Measurements from ENCODE around the gene POLA2. TPM values are rescaled to one million over a fixed set of nuclear protein-coding genes. Genes with fewer than 3 reads are reported as not detected.

The POLA2 gene
- total and polyA plus RNA-seq, 4 donors = 1.5 to 6.1 (median 3.2) TPM

GRCh38 chr11:65288706-65289536, 27.2 kb downstream of the POLA2 start:
- Histone ChIP-seq H3K4me3 (ENCODE audit: low read depth in 1 of 3, low read length in 3 of 3) (no peak overlapping the region), H3K27me3 (ENCODE audit: control insufficient read depth in 4 of 4, insufficient read depth in 4 of 4, low read length in 3 of 4) (no peaks in the 10 kb centered on the region), H3K36me3 (ENCODE audit: control insufficient read depth in 4 of 4, insufficient read depth in 3 of 4, low read depth in 1 of 4, low read length in 3 of 4) (peaks cover 0 to 10% (median 5%) of the 10 kb centered on the region in 4 donors), H3K4me1 (ENCODE audit: control insufficient read depth in 4 of 4, insufficient read depth in 4 of 4, low read length in 3 of 4) (peaks cover 0 to 3% (median 0%) of the 10 kb centered on the region in 4 donors), H3K9me3 (ENCODE audit: control insufficient read depth in 4 of 4, low read length in 3 of 4) (no peaks in the 10 kb centered on the region), H3K27ac (ENCODE audit: low read depth in 1 of 2, low read length in 2 of 2) (no peak overlapping the region), H3K9ac (ENCODE audit: low read depth in 1 of 2, low read length in 2 of 2) (no peak overlapping the region)
- no peak for DNase-seq (ENCODE audit: low spot score)
- 81% methylated on average over 6 of the region's 6 CpGs for WGBS
- TF ChIP-seq, protein P1, sequence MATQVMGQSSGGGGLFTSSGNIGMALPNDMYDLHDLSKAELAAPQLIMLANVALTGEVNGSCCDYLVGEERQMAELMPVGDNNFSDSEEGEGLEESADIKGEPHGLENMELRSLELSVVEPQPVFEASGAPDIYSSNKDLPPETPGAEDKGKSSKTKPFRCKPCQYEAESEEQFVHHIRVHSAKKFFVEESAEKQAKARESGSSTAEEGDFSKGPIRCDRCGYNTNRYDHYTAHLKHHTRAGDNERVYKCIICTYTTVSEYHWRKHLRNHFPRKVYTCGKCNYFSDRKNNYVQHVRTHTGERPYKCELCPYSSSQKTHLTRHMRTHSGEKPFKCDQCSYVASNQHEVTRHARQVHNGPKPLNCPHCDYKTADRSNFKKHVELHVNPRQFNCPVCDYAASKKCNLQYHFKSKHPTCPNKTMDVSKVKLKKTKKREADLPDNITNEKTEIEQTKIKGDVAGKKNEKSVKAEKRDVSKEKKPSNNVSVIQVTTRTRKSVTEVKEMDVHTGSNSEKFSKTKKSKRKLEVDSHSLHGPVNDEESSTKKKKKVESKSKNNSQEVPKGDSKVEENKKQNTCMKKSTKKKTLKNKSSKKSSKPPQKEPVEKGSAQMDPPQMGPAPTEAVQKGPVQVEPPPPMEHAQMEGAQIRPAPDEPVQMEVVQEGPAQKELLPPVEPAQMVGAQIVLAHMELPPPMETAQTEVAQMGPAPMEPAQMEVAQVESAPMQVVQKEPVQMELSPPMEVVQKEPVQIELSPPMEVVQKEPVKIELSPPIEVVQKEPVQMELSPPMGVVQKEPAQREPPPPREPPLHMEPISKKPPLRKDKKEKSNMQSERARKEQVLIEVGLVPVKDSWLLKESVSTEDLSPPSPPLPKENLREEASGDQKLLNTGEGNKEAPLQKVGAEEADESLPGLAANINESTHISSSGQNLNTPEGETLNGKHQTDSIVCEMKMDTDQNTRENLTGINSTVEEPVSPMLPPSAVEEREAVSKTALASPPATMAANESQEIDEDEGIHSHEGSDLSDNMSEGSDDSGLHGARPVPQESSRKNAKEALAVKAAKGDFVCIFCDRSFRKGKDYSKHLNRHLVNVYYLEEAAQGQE (IDR thresholded peaks at IDR 0.05) = no peak
- no peak for TF ChIP-seq RAD21 (IDR thresholded peaks at IDR 0.05)

- Histone ChIP-seq H3K4me1 (ENCODE audit: control insufficient read depth in 4 of 4, insufficient read depth in 4 of 4, low read length in 3 of 4) (peaks cover 0 to 3% (median 0%) of the 10 kb centered on the region in 4 donors), H3K36me3 (ENCODE audit: control insufficient read depth in 4 of 4, insufficient read depth in 3 of 4, low read depth in 1 of 4, low read length in 3 of 4) (peaks cover 0 to 10% (median 7%) of the 10 kb centered on the region in 4 donors)
Measured at GRCh38 chr11:65290448-65291165, 28.8 kb downstream of the POLA2 start.

More at GRCh38 chr11:65290448-65291165, 28.8 kb downstream of the POLA2 start:
- WGBS = 68% methylated on average over 8 of the region's 8 CpGs
- H3K9ac ChIP-seq (ENCODE audit: low read depth in 1 of 2, low read length in 2 of 2) = no peak overlapping the region
- H3K27me3 ChIP-seq (ENCODE audit: control insufficient read depth in 4 of 4, insufficient read depth in 4 of 4, low read length in 3 of 4) = no peaks in the 10 kb centered on the region
- peak overlapping the region; percentile 47 to 76 for H3K27ac ChIP-seq (ENCODE audit: low read depth in 1 of 2, low read length in 2 of 2)
- no peaks in the 10 kb centered on the region for H3K9me3 ChIP-seq (ENCODE audit: control insufficient read depth in 4 of 4, low read length in 3 of 4)
- TF ChIP-seq, protein P2, sequence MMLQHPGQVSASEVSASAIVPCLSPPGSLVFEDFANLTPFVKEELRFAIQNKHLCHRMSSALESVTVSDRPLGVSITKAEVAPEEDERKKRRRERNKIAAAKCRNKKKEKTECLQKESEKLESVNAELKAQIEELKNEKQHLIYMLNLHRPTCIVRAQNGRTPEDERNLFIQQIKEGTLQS (IDR thresholded peaks at IDR 0.05) = no peak
- TF ChIP-seq GABPA (IDR thresholded peaks at IDR 0.05 in 1 of 2, conservative IDR thresholded peaks at IDR 0.05 in 1 of 2) (peak; percentile 48 to 50), MAX (IDR thresholded peaks at IDR 0.05) (peak; percentile 83), HNF4G (IDR thresholded peaks at IDR 0.05) (no peak), FOXA1 (IDR thresholded peaks at IDR 0.05) (no peak), EGR1 (IDR thresholded peaks at IDR 0.05; ENCODE audit: low read depth in 2 of 2) (peak; percentile 46 to 69), JUND (IDR thresholded peaks at IDR 0.05) (no peak), FOXA2 (IDR thresholded peaks at IDR 0.05) (no peak), SP1 (IDR thresholded peaks at IDR 0.05) (peak; percentile 71), ZBTB33 (IDR thresholded peaks at IDR 0.05) (no peak), RXRA (IDR thresholded peaks at IDR 0.05) (peak; percentile 18 to 19), YY1 (IDR thresholded peaks at IDR 0.05) (peak; percentile 21), NR2F2 (IDR thresholded peaks at IDR 0.05) (peak; percentile 86), TAF1 (conservative IDR thresholded peaks at IDR 0.05) (no peak), RAD21 (IDR thresholded peaks at IDR 0.05) (peak in 1 of 2 donors; percentile 40), HNF4A (conservative IDR thresholded peaks at IDR 0.05) (no peak)
- TF ChIP-seq, protein P1 (IDR thresholded peaks at IDR 0.05) = no peak
- TF ChIP-seq, protein P3, sequence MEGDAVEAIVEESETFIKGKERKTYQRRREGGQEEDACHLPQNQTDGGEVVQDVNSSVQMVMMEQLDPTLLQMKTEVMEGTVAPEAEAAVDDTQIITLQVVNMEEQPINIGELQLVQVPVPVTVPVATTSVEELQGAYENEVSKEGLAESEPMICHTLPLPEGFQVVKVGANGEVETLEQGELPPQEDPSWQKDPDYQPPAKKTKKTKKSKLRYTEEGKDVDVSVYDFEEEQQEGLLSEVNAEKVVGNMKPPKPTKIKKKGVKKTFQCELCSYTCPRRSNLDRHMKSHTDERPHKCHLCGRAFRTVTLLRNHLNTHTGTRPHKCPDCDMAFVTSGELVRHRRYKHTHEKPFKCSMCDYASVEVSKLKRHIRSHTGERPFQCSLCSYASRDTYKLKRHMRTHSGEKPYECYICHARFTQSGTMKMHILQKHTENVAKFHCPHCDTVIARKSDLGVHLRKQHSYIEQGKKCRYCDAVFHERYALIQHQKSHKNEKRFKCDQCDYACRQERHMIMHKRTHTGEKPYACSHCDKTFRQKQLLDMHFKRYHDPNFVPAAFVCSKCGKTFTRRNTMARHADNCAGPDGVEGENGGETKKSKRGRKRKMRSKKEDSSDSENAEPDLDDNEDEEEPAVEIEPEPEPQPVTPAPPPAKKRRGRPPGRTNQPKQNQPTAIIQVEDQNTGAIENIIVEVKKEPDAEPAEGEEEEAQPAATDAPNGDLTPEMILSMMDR (IDR thresholded peaks at IDR 0.05; ENCODE audit: low read depth, low read length, missing input control) = no peak
- H3K4me3 ChIP-seq (ENCODE audit: low read depth in 1 of 3, low read length in 3 of 3) = no peak overlapping the region
- DNase-seq (ENCODE audit: low spot score) = no peak
